GM12878 (cell line): Measurements from ENCODE around the gene CNIH2.
A peak's percentile ranks its signal among the peaks of the same experiment; 100 is the strongest.

Experiments
- POLR2A ChIP-seq: IDR thresholded peaks from 2 replicates; pipeline ENCODE4 v1.6.1; 2011; ENCODE audit warnings: low read depth, mild to moderate bottlenecking, low read length
- RCOR1 ChIP-seq: conservative IDR thresholded peaks from 2 replicates; pipeline ENCODE4 v1.6.1; 2012; ENCODE audit warnings: low read depth, low read length, improper control_type of control experiment
- TF ChIP-seq, protein P1 (sequence below): IDR thresholded peaks from 2 replicates; pipeline ENCODE4 v1.6.1; 2012; ENCODE audit warnings: low read depth, low read length, improper control_type of control experiment

- no peak for TF ChIP-seq RCOR1
- TF ChIP-seq POLR2A, result peak; percentile 43
- TF ChIP-seq, protein P1, sequence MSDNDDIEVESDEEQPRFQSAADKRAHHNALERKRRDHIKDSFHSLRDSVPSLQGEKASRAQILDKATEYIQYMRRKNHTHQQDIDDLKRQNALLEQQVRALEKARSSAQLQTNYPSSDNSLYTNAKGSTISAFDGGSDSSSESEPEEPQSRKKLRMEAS, result no peak
Measured at GRCh38 chr11:66262696-66263095, 15.3 kb upstream of the CNIH2 start.
